SU-DHL-6 (cell line): Measurements from ENCODE around the gene ITPRIPL2.

ENCODE experiments used
- EZH2phosphoT487 ChIP-seq: fragments of 200-600 bp; sonication (generic), shearing (Covaris generic); conservative IDR thresholded peaks from 2 replicates; pipeline ENCODE4 v1.6.1; 2018; ENCODE audit warnings: mild to moderate bottlenecking, antibody characterized with exemption, low read length, moderate library complexity, mixed read lengths
- TF ChIP-seq, protein P1 (sequence below): fragments of 200-600 bp; sonication (generic); IDR thresholded peaks from one replicate; pipeline ENCODE4 v1.5.1; 2017; ENCODE audit warnings: antibody characterized with exemption, mild to moderate bottlenecking, low read length, moderate library complexity; ENCODE audit not compliant: insufficient read depth, poor library complexity, severe bottlenecking

DNA sequence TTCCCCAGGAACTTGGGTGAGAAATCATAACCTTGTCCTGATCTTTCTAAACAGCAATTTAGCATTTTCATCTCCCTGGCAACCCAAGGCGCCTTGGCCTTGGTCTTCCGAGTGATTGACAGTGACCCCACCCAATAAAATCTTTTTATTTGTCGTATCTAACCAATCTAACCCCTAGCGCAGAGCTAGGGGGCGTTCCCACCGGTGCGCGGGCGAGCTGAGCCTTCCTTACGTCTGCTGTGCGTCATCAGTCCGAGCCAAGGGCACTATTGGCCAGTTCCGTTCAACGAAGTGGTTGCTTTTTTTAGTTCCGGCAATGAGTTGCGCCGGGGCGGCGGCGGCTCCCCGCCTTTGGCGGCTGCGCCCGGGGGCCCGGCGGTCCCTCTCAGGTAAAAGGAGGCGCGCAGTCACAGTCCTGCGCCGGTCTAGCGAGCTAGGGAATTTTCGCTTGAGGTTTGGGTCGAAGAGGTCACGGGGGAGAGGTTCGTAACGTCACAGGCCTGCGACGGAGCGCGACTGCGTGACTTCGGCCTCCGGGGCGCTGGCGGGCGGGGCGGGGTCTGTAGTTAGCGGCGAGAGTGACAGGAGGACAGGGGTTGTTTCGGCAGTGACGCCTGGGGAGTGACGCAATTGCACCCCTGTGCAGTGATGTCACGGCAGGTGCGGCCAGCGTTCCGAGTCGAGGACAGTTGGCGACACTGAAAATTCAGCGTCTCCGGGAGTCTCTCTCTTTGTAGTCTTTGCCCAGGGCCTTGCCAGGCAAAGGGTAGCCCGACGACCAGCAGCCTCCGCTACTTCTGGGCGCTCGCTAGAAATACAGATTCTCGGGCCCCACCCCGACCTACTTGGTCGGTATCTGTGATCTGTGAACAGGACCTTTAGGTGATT, 46.2 kb upstream of the ITPRIPL2 start, which contains the start of gene COQ7:
- TF ChIP-seq, protein P1, sequence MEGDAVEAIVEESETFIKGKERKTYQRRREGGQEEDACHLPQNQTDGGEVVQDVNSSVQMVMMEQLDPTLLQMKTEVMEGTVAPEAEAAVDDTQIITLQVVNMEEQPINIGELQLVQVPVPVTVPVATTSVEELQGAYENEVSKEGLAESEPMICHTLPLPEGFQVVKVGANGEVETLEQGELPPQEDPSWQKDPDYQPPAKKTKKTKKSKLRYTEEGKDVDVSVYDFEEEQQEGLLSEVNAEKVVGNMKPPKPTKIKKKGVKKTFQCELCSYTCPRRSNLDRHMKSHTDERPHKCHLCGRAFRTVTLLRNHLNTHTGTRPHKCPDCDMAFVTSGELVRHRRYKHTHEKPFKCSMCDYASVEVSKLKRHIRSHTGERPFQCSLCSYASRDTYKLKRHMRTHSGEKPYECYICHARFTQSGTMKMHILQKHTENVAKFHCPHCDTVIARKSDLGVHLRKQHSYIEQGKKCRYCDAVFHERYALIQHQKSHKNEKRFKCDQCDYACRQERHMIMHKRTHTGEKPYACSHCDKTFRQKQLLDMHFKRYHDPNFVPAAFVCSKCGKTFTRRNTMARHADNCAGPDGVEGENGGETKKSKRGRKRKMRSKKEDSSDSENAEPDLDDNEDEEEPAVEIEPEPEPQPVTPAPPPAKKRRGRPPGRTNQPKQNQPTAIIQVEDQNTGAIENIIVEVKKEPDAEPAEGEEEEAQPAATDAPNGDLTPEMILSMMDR, result no peak
- no peak for TF ChIP-seq EZH2phosphoT487
